Right ventricle myocardium inferior (tissue), 1 donor: Measurements from ENCODE around the gene SLC1A7. TPM values are rescaled to one million over a fixed set of nuclear protein-coding genes. Genes with fewer than 3 reads are reported as not detected.

ENCODE experiments used
- ATAC-seq: fragments of 200-7000 bp; cut with Tn5 transposase; one replicate; pipeline ENCODE4 v1.9.1; 2020; ENCODE audit warnings: mild to moderate bottlenecking, moderate library complexity
- DNase-seq: peaks from one replicate; pipeline ENCODE4 v3.0.0; 2021; ENCODE audit errors: missing footprints
- intact Hi-C: fragments of 100-400 bp; cut with DNase I; formaldehyde crosslinking; loops from one replicate; pipeline ENCODE4 v1.11.0; 2022
- total RNA-seq: library from RNA; stranded (reverse); fragmentation: NEBNext Ultra II Directional; extraction: Animal tissue kit (Norgen Biotek cat#: 25700); gene quantifications from one replicate; pipeline ENCODE4 v1.2.1, GENCODE V29; 2021
- donor health status: DM: no; HTN: yes; CAD: no; lungs with severe emphysema.

The SLC1A7 gene
- total RNA-seq, 1 donor from 2014 or later: not detected

- no peak for DNase-seq
- intact Hi-C loops: no loop called here
- no peak for ATAC-seq
Observed at GRCh38 chr1:53138991-53139884, 3.2 kb downstream of the SLC1A7 start.

GRCh38 chr1:53137729-53138128 is 4.7 kb downstream of the SLC1A7 start:
- intact Hi-C loops: no loop called here
- no peak for DNase-seq
- no peak for ATAC-seq

- no peak for ATAC-seq
- intact Hi-C loops: no loop called here
- DNase-seq: no peak
Observed at GRCh38 chr1:53135735-53136114, 6.7 kb downstream of the SLC1A7 start.

- ATAC-seq: peak; percentile 64
- intact Hi-C loops: no loop called here
- no peak for DNase-seq
Observed at GRCh38 chr1:53134961-53135734, 7.3 kb downstream of the SLC1A7 start.

- ATAC-seq: no peak
- no peak for DNase-seq
- intact Hi-C loops: no loop called here
Observed at GRCh38 chr1:53134042-53134485, 8.4 kb downstream of the SLC1A7 start.

- ATAC-seq: no peak
Observed at GRCh38 chr1:53133261-53134041, 9.0 kb downstream of the SLC1A7 start.

GRCh38 chr1:53132176-53132575 is 10.3 kb downstream of the SLC1A7 start:
- ATAC-seq (no peak), DNase-seq (no peak)
- intact Hi-C loops: no loop called here

More at GRCh38 chr1:53133261-53134041, 9.0 kb downstream of the SLC1A7 start:
- intact Hi-C loops: no loop called here
- no peak for DNase-seq

GRCh38 chr1:53131590-53131938 is 10.9 kb downstream of the SLC1A7 start:
- ATAC-seq: no peak
- no peak for DNase-seq
- intact Hi-C loops: no loop called here

- no peak for DNase-seq
- peak; percentile 32 for ATAC-seq
- intact Hi-C loops: no loop called here
Observed at GRCh38 chr1:53130878-53131589, 11.4 kb downstream of the SLC1A7 start.

GRCh38 chr1:53130598-53130877 is 11.9 kb downstream of the SLC1A7 start:
- DNase-seq (no peak), ATAC-seq (no peak)
- intact Hi-C loops: no loop called here

- no peak for ATAC-seq
- no peak for DNase-seq
- intact Hi-C loops: no loop called here
Observed at GRCh38 chr1:53129891-53130597, 12.4 kb downstream of the SLC1A7 start.

- DNase-seq: no peak
- intact Hi-C loops: no loop called here
- no peak for ATAC-seq
Observed at GRCh38 chr1:53128401-53128800, 14.0 kb downstream of the SLC1A7 start.

- intact Hi-C loops: no loop called here
- ATAC-seq (no peak), DNase-seq (no peak)
Observed at GRCh38 chr1:53127546-53127945, 14.9 kb downstream of the SLC1A7 start.

GRCh38 chr1:53126495-53126894 is 15.9 kb downstream of the SLC1A7 start:
- ATAC-seq: no peak
- no peak for DNase-seq
- intact Hi-C loops: no loop called here

- no peak for DNase-seq
- intact Hi-C loops: no loop called here
Observed at GRCh38 chr1:53125623-53126360, 16.6 kb downstream of the SLC1A7 start.

GRCh38 chr1:53125122-53125521 is 17.3 kb downstream of the SLC1A7 start:
- DNase-seq (no peak), ATAC-seq (no peak)
- intact Hi-C loops: no loop called here

More at GRCh38 chr1:53125623-53126360, 16.6 kb downstream of the SLC1A7 start:
- ATAC-seq: no peak

GRCh38 chr1:53123453-53124140 is 18.8 kb downstream of the SLC1A7 start:
- DNase-seq (no peak), ATAC-seq (peak; percentile 63)
- intact Hi-C loops: no loop called here
